Measurements from ENCODE around the gene GUCA1A.
A peak's percentile ranks its signal among the peaks of the same experiment; 100 is the strongest.
"Not testable (repeated sequence)": the region's sequence is repeated elsewhere in the genome, so short reads cannot be mapped to it uniquely, and the experiment has no call there.

GUCA1A gene

DNA sequence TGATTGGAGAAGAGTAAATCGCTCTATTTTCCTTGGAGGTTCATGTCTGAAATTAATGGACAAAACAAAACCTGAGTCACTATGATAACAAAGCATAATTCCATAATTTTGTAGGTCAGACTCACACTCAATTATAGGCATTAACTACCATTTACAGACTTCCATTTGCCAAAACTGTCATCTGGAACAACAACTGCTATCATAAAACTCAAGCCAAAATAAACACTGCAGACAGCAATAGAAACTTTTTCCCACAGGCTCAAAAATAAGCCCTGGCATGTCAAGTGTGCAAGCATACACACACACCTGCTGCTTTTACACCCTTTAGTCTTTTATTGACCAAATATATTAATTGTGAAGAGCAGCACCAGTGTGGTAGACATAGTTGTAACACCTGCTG is 37.4 kb downstream of the GUCA1A start:
- no peak for DNase-seq (ENCODE audit: low read depth)

DNA sequence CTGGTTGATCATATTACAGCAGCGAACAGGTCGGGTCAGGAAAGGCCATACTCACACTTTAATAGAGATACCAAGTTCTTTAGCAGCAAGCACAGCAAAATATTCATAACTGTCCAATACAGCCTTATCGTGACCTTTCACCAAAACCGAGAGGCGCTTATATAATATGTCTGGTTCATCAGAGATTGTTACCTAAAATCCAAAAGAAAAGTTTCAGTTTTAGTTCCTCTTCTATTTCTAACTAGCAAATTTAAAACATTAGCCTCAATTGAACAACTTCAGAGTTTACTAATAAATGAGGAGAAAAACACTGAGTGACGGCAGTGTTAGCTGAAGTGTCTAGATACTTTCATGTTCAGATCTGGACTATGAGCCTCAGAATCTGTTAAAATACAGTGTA is 38.6 kb downstream of the GUCA1A start:
- no peak for DNase-seq (ENCODE audit: low read depth)

DNA sequence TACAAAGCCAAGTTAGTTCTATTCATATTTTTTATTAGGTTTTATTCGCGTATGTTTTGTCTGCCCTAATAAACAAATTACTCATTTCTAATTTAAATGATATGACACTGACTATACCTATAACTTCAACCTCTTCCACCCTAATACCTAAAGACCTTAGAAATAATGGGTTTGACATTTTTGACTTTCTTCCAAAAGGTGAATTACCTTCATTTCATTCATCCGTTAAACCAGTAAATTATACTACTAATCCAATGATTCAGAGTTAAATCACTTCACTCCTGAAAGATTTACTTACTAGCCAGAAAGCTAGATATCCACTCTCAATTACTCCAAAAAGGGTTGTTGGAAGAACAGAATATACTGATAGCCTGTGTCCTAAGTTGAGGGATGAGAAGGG is 39.3 kb downstream of the GUCA1A start:
- no peak for DNase-seq (ENCODE audit: low read depth)

DNA sequence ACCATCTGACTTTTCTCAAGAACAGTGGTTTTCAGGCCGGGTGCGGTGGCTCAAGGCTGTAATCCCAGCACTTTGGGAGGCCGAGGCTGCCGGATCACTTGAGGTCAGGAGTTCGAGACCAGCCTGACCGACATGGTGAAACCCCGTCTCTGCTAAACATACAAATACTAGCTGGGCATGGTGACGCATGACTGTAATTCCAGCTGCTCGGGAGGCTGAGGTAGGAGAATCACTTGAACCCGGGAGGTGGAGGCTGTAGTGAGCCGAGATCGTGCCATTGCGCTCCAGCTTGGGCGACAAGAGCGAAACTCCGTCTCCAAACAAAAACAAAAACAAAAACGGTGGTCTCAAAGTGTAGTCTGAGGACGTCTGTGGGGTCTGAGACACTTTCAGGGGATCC is 43.3 kb downstream of the GUCA1A start:
- DNase-seq (ENCODE audit: low read depth): not testable (repeated sequence)

DNA sequence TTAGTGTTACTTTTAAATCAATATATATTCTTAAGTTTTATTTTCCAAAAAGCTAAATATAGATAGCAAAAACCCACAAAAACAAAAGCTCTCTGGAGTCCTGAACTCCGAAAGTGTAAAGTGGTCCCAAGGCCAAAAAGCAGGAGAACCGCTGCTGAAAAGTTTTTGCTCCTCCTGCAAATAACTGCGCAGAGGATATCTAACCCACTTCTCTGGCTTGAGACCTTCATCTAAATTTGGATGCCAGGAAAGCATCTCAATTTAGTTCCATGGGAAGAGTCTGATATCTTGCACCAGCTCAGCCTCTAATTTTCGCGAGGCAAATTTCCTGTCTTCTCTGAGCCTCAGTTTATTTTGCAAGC is 44.0 kb downstream of the GUCA1A start:
- no peak for DNase-seq (ENCODE audit: low read depth)

DNA sequence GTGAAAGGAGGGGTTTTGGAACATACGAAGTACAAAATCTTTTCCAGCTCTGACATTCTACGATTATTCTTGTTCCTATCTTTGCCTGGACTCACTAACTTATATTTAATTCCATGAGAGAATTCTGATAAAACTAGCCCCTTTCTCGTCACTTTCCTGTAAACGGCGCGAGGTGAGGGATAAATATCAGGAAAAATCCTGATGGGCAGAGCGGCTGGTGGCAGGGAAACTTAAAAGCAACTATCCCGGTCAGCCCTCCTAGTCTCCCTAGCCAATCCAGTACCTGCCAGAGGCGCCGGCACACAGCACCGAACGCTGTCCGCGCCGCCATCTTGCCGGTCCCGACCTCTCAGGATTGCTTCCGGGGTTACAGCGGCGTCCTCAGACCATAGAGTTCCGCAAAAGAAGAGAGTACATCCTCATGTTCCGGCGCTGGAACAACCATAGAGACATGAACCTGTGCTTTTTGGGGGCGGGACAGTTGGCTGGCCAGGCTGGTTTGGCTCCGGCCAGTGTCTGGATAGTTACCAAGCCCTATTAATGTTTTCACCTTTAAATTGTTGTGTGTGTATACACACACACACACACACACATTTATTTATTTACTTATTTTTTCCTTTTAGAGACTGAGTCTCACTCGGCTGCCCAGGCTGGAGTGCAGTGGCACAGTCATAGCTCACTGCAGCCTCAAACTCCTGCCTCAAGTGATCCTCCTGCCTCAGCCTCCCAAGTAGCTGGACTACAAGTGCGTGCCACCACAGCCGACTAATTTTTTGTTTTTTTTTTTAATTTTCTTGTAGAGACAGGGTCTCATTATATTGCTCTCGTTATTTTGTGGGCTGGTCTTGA is 44.6 kb downstream of the GUCA1A start, which contains the start of gene MRPS10:
Gene MRPS10 (minus strand): TSS at position 343 of the 849 bp plus-strand sequence. CDS start 12 bp downstream, at position 331.
- peak; percentile 81 for DNase-seq (ENCODE audit: low read depth)

DNA sequence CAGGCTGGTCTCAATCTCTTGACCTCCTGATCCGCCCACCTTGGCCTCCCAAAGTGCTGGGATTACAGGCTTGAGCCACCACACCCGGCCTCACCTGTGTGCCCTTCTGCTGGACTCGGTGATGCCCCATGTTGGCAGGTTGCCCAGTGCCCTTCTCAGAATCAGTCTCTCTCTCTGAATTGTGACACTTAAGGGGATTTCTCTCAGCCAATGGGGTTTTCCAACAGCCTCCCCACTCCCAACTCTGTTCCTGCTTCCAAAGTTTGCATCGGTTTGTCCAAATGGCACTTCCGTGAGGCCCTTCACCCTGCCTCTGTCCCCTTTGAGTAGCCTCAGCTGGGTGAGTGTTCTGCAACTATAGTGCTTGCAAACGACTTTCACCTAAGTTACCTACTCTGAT is 47.6 kb downstream of the GUCA1A start:
- DNase-seq (ENCODE audit: low read depth): no peak

DNA sequence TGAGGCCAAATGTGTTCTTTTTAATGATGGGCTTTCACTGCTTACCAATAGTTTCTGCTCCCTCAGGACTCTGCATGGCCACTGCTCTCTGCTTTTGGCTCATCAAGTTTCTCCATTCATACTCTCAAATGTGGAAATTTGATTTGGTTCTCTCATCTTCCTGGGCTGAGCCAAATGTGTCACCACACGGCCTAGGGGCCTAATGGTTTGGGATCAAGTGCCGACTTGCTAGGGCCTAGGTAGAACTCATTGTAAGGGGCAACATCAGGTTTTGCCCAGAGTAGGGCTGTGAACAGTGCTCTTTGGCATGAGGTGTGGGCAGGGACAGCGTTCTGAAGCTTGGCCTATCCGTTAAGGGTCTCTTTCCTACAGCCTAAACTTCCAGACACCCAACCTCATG is 48.4 kb downstream of the GUCA1A start:
- DNase-seq (ENCODE audit: low read depth): no peak

DNA sequence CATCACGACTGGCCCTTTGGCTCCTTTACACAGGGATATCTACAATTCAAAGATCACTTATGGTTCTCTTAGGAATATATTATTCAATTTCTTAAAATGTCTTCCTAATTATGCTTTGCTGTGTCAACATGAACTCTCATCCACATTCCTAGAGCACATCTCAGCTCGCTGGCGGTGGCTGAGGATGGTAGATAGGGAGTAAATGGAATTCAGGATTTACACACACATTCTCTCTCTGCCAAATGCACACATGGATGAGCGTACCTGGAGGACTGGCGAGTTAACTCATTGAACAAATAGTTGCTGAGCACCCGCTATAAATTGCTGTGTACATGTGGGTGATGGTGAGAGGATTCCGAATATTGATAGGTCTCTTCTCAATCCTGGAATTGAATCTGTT is 49.3 kb downstream of the GUCA1A start:
- no peak for DNase-seq (ENCODE audit: low read depth)

DNA sequence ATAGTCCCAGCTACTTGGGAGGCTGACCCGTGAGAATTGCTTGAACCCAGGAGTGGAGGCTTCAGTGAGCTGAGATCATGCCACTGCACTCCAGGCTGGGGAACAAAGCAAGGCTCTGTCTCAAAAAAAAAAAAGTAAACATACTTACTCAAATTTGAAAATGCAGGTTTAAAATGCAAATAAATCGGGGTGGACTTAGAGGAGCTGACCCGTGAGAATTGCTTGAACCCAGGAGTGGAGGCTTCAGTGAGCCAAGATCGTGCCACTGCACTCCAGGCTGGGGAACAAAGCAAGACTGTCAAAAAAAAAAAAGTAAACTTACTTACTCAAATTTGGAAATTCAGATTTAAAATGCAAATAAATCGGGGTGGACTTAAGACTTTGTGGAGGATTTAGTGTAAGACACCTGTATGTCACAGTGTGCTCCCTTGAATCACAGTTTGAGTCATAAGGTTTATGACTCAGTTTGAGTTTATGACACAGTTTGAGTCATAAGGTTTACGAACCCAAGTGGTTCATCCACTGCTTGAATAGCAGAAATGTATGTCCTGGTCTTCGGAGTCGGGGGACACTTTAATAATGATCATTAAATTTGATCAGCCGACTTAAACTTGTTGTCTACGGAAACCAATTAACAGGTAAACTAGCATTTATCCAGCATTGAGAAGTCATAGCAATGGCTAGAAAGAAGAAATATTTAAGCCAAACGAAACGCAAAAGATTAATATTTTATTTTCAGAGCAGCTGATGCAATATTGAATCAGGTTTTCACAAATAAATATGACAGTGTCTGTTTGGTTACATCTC is 51.3 kb downstream of the GUCA1A start:
- no peak for DNase-seq (ENCODE audit: low read depth)

DNA sequence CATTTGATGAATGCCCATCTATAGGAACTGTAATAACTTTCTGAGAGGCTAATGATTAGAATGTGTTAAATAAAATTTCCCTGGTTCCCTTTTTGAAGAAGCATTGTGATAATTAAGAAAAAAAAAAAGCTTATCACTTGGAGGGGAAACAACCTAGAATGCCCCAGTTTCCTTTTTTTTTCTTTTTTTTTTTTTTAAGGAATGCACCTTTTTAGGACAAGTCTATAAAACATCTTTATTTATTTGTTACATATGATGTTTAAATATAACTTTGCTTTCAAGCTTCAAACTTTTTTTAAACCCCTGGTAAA is 51.8 kb downstream of the GUCA1A start:
- DNase-seq (ENCODE audit: low read depth): no peak

DNA sequence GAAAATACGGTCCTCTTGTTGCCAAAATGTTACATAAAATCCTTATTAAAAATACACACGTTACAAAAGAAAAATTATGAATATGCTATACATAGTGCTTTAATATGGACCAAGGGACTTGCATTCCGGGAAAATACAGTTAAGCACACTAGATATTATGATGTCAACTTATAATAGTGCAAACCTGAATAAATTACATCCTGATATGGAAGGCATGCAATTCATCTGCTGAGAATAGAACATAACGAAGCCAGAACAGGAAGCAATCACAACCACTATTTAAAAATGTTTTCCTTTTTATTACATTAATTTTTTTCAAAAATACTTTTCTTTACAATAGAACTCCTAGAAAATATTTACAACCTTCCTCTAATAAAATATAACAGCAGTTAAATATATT is 52.3 kb downstream of the GUCA1A start:
- no peak for DNase-seq (ENCODE audit: low read depth)

DNA sequence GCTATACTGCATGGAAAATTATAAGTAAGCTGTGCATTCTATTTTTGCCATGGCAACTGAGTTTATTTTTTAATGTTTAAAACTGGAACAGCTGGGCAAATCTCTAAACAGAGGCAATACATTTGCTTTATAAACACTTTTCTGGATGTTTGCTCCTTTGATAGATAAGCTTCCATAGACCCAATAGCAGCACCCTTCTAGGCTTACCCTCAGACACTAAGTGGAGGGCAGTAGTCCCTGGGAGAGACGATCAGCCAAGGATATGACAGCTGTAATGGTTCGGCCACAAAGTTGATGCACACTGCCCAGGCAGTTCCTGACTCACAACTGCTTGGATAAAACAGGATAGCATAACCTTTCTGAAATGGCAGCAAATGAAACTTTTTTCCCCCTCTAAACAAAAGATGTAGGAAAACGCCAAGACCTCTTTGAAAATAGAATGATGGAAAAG is 53.0 kb downstream of the GUCA1A start:
- DNase-seq (ENCODE audit: low read depth): no peak

DNA sequence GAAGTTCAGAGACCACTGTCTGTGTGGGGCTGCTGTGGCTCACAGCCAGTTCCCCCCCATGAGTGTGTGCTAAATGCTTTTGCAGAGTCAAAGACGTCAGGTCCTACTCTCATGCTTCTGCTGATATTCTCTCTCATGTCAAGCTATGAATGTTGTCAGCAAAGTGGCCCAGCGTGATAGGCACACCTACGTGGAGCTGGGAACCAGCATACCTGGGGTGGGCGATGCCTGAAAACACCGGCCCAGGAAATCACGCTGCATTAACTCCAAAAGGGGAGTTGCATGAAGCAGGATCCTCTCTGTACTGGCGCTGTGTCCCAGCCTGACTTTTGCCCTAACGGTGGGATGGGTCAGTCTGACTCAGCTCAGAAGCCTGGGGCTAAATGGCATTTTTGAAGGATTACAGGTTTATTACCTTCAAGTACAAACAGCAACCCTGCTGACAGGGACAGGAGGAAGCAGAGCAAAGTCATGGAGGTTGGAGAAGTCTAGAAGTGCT is 53.5 kb downstream of the GUCA1A start:
- DNase-seq (ENCODE audit: low read depth): no peak

DNA sequence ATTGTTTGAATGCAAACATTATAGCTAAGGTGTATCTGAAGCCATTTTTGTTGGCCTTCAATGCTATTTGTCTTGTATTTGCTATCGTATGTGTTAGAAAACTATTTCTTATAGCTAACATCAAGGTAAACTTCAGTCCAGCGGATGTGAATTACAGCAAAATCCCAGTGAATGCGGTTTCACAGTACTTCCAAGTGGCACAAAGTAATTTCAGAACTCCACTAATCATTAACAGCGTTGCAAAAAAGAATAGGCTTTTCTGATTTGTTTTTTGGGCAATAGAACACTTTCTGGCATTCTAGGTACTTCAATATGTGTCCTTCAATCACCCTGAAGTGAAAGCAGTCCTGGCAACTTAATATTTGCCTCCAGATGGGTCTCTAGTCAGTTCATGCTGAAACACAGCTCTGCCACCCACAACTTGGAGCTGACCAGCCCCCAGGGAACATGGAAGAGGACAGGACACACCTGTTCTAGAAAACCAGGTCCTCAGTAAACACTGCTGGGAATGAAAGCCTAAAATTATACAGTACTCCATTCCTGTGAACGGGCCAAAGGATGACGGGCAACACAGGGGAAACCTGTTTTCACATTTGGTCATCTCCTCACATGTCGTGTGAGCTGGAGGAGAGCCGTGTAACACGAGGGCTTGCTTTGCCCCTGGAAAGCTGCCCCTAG is 54.1 kb downstream of the GUCA1A start:
- DNase-seq (ENCODE audit: low read depth): no peak

DNA sequence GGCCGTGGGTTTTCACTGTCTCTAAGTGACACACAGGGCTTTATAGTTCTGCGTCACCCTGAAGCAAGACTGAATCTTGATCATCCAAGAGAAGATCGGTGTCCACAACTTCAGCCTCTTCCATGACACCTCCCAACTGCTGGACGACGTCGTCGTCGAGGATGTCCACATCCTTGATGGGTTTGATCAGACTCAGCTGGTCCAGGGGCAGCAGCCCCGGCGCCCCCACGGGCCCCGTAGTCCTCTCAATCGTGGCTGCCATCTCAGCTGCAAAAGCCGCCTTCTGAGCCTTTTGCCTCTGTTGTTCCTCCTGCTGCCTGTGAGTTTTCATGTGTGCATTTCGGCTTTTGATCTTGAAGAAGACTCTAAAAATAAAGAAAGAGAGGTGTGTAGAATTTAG is 55.1 kb downstream of the GUCA1A start:
- no peak for DNase-seq (ENCODE audit: low read depth)

Measured in stimulated activated CD8-positive, alpha-beta memory T cell treated with anti-CD3 and anti-CD28 coated beads, Interleukin-4, amount 100 ng/mL, for 24 hours (primary cell).